ENCODE results near the gene SMYD3.

GRCh38 chr1:246533371-246533905 lies 26.4 kb upstream of the SMYD3 start:
- TF ChIP-seq CTCF (IDR thresholded peaks at IDR 0.05) = no peak
- TF ChIP-seq TCF7L2 (IDR thresholded peaks at IDR 0.05; ENCODE audit: low read depth, low read length) = no peak
- no peak for TF ChIP-seq POLR2AphosphoS5 (IDR thresholded peaks at IDR 0.05; ENCODE audit: low read depth, low read length)
- TF ChIP-seq REST (IDR thresholded peaks at IDR 0.05; ENCODE audit: insufficient read depth in 1 of 2, low read depth in 2 of 2, low read length in 1 of 2) = no peak

Data from Panc1 (cell line).